ENCODE data around the gene MS4A14.

The MS4A14 gene

GRCh38 chr11:60376601-60377000 is 19.7 kb upstream of the MS4A14 start:
- no peak for TF ChIP-seq CTCF (IDR thresholded peaks at IDR 0.05; ENCODE audit: insufficient read depth, low read length, poor library complexity, severe bottlenecking)
- DNase-seq (ENCODE audit: extremely low read depth, insufficient read length) = no peak
- Histone ChIP-seq H3K27me3 (replicated peaks; ENCODE audit: control insufficient read depth, insufficient read depth, low read length) (no peaks in the 10 kb centered on the region), H3K4me3 (replicated peaks; ENCODE audit: low read depth, low read length) (no peak overlapping the region), H3K36me3 (ENCODE audit: control insufficient read depth, insufficient read depth, low read length) (no peaks in the 10 kb centered on the region)

GRCh38 chr11:60377401-60378136 is 18.7 kb upstream of the MS4A14 start:
- no peak for TF ChIP-seq CTCF (IDR thresholded peaks at IDR 0.05; ENCODE audit: insufficient read depth, low read length, poor library complexity, severe bottlenecking)
- DNase-seq (ENCODE audit: extremely low read depth, insufficient read length) = peak; percentile 47
- Histone ChIP-seq H3K27me3 (replicated peaks; ENCODE audit: control insufficient read depth, insufficient read depth, low read length) (no peaks in the 10 kb centered on the region), H3K4me3 (replicated peaks; ENCODE audit: low read depth, low read length) (no peak overlapping the region), H3K36me3 (ENCODE audit: control insufficient read depth, insufficient read depth, low read length) (no peaks in the 10 kb centered on the region)

- peak within 1 kb of the TSS; percentile 36 for H3K4me3 ChIP-seq (replicated peaks; ENCODE audit: low read depth, low read length)
- TF ChIP-seq CTCF (IDR thresholded peaks at IDR 0.05; ENCODE audit: insufficient read depth, low read length, poor library complexity, severe bottlenecking) = no peak
- peak; percentile 81 for DNase-seq (ENCODE audit: extremely low read depth, insufficient read length)
These were observed 17.9 kb upstream of the MS4A14 start, which contains the start of gene MS4A7 for GRCh38 chr11:60378354-60378753. TSS of gene MS4A7 (plus strand) at chr11:60378532. CDS start at chr11:60383142, 4,610 bp downstream.

GRCh38 chr11:60389279-60389910 is 6.9 kb upstream of the MS4A14 start:
- H3K36me3 ChIP-seq (ENCODE audit: control insufficient read depth, insufficient read depth, low read length) = no peaks in the 10 kb centered on the region
- H3K27me3 ChIP-seq (replicated peaks; ENCODE audit: control insufficient read depth, insufficient read depth, low read length) = no peaks in the 10 kb centered on the region
- TF ChIP-seq CTCF (IDR thresholded peaks at IDR 0.05; ENCODE audit: insufficient read depth, low read length, poor library complexity, severe bottlenecking) = no peak
- H3K4me3 ChIP-seq (replicated peaks; ENCODE audit: low read depth, low read length) = no peak overlapping the region
- DNase-seq (ENCODE audit: extremely low read depth, insufficient read length) = peak; percentile 69

More at GRCh38 chr11:60378354-60378753, 17.9 kb upstream of the MS4A14 start, which contains the start of gene MS4A7:
- Histone ChIP-seq H3K36me3 (ENCODE audit: control insufficient read depth, insufficient read depth, low read length) (no peaks in the 10 kb centered on the region), H3K27me3 (replicated peaks; ENCODE audit: control insufficient read depth, insufficient read depth, low read length) (no peaks in the 10 kb centered on the region)

GRCh38 chr11:60390419-60390818 is 5.8 kb upstream of the MS4A14 start:
- no peak overlapping the region for H3K4me3 ChIP-seq (replicated peaks; ENCODE audit: low read depth, low read length)

More at GRCh38 chr11:60390419-60390818, 5.8 kb upstream of the MS4A14 start:
- H3K27me3 ChIP-seq (replicated peaks; ENCODE audit: control insufficient read depth, insufficient read depth, low read length) = no peaks in the 10 kb centered on the region
- no peak for TF ChIP-seq CTCF (IDR thresholded peaks at IDR 0.05; ENCODE audit: insufficient read depth, low read length, poor library complexity, severe bottlenecking)
- H3K36me3 ChIP-seq (ENCODE audit: control insufficient read depth, insufficient read depth, low read length) = no peaks in the 10 kb centered on the region
- DNase-seq (ENCODE audit: extremely low read depth, insufficient read length) = no peak

Data from GM06990 (cell line).